Activated T-helper 17 cell treated with anti-CD3 and anti-CD28 coated beads, Interleukin-2, amount 50 U/mL, for 72 hours (primary cell): ENCODE results near the gene BMF. TPM values are rescaled to one million over a fixed set of nuclear protein-coding genes. Genes with fewer than 3 reads are reported as not detected.

Experiments
- total RNA-seq, 2 donors: library from RNA; stranded (reverse); gene quantifications; one replicate each; pipeline ENCODE4 v1.2.3, GENCODE V29; 2022

BMF gene
- total RNA-seq, 2 donors from 2014 or later: 3.2 to 19.3 TPM

Other genes with a start within 250 kb of the BMF start
- under 1 TPM; 0.09 to 0.24 TPM for gene GPR176, start 188.6 kb downstream of the BMF start, total RNA-seq
- 10 to 100 TPM; 25.9 to 34.1 TPM for gene EIF2AK4, start 174.8 kb downstream of the BMF start, total RNA-seq
- 100 to 1,000 TPM; 121 to 140 TPM for gene SRP14, start 69.7 kb downstream of the BMF start, total RNA-seq
- 10 to 100 TPM; 85.7 to 99.5 TPM for gene BUB1B, start 52.2 kb upstream of the BMF start, total RNA-seq
- gene PAK6, start 130.2 kb upstream of the BMF start, total RNA-seq: 1 to 10 TPM in 1 of 2 donors, under 1 TPM in 1; 0.42 to 1.4 TPM
- gene ANKRD63, start 174.2 kb upstream of the BMF start, total RNA-seq: not detected
- 100 to 1,000 TPM; 111 to 116 TPM for gene PLCB2, start 199.1 kb upstream of the BMF start, total RNA-seq
- 10 to 100 TPM; 10.8 to 11.0 TPM for gene INAFM2, start 214.8 kb upstream of the BMF start, total RNA-seq
- 1 to 10 TPM in 1 of 2 donors, under 1 TPM in 1; 0.78 to 2.7 TPM for gene CCDC9B, start 232.1 kb upstream of the BMF start, total RNA-seq
- gene PHGR1, start 242.2 kb upstream of the BMF start, total RNA-seq: not detected
- gene DISP2, start 249.3 kb upstream of the BMF start, total RNA-seq: 1 to 10 TPM in 1 of 2 donors, under 1 TPM in 1; 0.11 to 1.6 TPM